ENCODE data around the gene TLR4.

GRCh38 chr9:117696154-117696553 lies 8.0 kb upstream of the TLR4 start:
- TF ChIP-seq EZH2 (IDR thresholded peaks at IDR 0.05; ENCODE audit: low read depth, unreplicated experiment), result no peak
- TF ChIP-seq CTCF (conservative IDR thresholded peaks at IDR 0.05; ENCODE audit: low read depth in 2 of 2), result no peak
- TF ChIP-seq POLR2AphosphoS5 (IDR thresholded peaks at IDR 0.05; ENCODE audit: low read depth), result no peak
- no peak for TF ChIP-seq EZH2phosphoT487 (IDR thresholded peaks at IDR 0.05; ENCODE audit: unreplicated experiment)
- no peak for TF ChIP-seq ETS1 (IDR thresholded peaks at IDR 0.05)
- TF ChIP-seq ZNF114 (CRISPR knock-in tag; IDR thresholded peaks at IDR 0.05), result no peak
- TF ChIP-seq STAT1 (IDR thresholded peaks at IDR 0.05; ENCODE audit: unreplicated experiment), result no peak
- TF ChIP-seq JUNB (IDR thresholded peaks at IDR 0.05; ENCODE audit: unreplicated experiment), result no peak
- no peak for TF ChIP-seq ZNF462 (CRISPR knock-in tag; IDR thresholded peaks at IDR 0.05)
- TF ChIP-seq REST (IDR thresholded peaks at IDR 0.05; ENCODE audit: unreplicated experiment), result no peak
- TF ChIP-seq CREB1 (CRISPR knock-in tag; IDR thresholded peaks at IDR 0.05; ENCODE audit: low read depth), result no peak
- TF ChIP-seq ZNF331 (CRISPR knock-in tag; IDR thresholded peaks at IDR 0.05; ENCODE audit: low read depth), result no peak
- no peak for TF ChIP-seq NANOG (IDR thresholded peaks at IDR 0.05; ENCODE audit: borderline replicate concordance)

Data from GM23338 (cell line).